K562 (cell line): Measurements from ENCODE around the gene RBKS.

ENCODE experiments used
- ARID3A ChIP-seq: IDR thresholded peaks from 2 replicates; pipeline ENCODE4 v1.6.1; 2012; ENCODE audit warnings: low read depth, low read length, improper control_type of control experiment, borderline replicate concordance
- BDP1 ChIP-seq: IDR thresholded peaks from 3 replicates; pipeline ENCODE4 v1.6.1; 2011; ENCODE audit not compliant: insufficient read length, insufficient read depth
- ELK1 ChIP-seq: sonication (generic); formaldehyde crosslinking; IDR thresholded peaks from 2 replicates; pipeline ENCODE4 v1.8.1; 2022; ENCODE audit warnings: missing genetic modification reagents
- GABPA ChIP-seq: fragments of 200-800 bp; sonication (Bioruptor generic); conservative IDR thresholded peaks from 2 replicates; pipeline ENCODE4 v1.6.1; 2016; ENCODE audit warnings: low read depth, missing genetic modification characterization, missing compliant biosample characterization
- HDAC2 ChIP-seq: fragments of 450-650 bp; IDR thresholded peaks from 2 replicates; pipeline ENCODE4 v1.6.1; 2016; ENCODE audit warnings: mild to moderate bottlenecking
- MAFK ChIP-seq: IDR thresholded peaks from 2 replicates; pipeline ENCODE4 v1.6.1; 2011; ENCODE audit warnings: low read length, improper control_type of control experiment
- MEIS2 ChIP-seq: fragments of 450-650 bp; IDR thresholded peaks from 2 replicates; pipeline ENCODE4 v1.6.1; 2014; ENCODE audit warnings: mild to moderate bottlenecking; ENCODE audit not compliant: partially characterized antibody
- MXI1 ChIP-seq: IDR thresholded peaks from 2 replicates; pipeline ENCODE4 v1.6.1; 2011; ENCODE audit warnings: low read depth, mild to moderate bottlenecking, improper control_type of control experiment, low read length
- NFE2 ChIP-seq: IDR thresholded peaks from 2 replicates; pipeline ENCODE4 v1.6.1; 2014; ENCODE audit warnings: antibody characterized with exemption, low read depth
- POLR2AphosphoS5 ChIP-seq: IDR thresholded peaks from 2 replicates; pipeline ENCODE4 v1.6.1; 2011; ENCODE audit warnings: mild to moderate bottlenecking, low read depth, low read length, moderate library complexity; ENCODE audit not compliant: control insufficient read depth, insufficient read depth
- SPI1 ChIP-seq: IDR thresholded peaks from 2 replicates; pipeline ENCODE4 v1.6.1; 2011; ENCODE audit warnings: low read depth, low read length, control low read depth, borderline replicate concordance
- ZBTB33 ChIP-seq: sonication (generic); formaldehyde crosslinking; IDR thresholded peaks from 2 replicates; pipeline ENCODE4 v1.8.1; 2023; ENCODE audit warnings: mild to moderate bottlenecking, missing genetic modification reagents
- ZBTB8A ChIP-seq: fragments of 450-650 bp; IDR thresholded peaks from 2 replicates; pipeline ENCODE4 v1.6.1; 2018; ENCODE audit warnings: mild to moderate bottlenecking, moderate library complexity; ENCODE audit not compliant: partially characterized antibody
- TF ChIP-seq, protein P1 (sequence below), 3 experiments: IDR thresholded peaks in 2 of 3; conservative IDR thresholded peaks in 1 of 3; 2 replicates each; pipeline ENCODE4 v1.5.1; 2011 to 2012; ENCODE audit warnings: low read length in 3 of 3, mild to moderate bottlenecking in 3 of 3, control low read depth in 2 of 3, improper control_type of control experiment in 1 of 3, inconsistent platforms in 1 of 3, low read depth in 1 of 3, mixed read lengths in 1 of 3, moderate library complexity in 1 of 3; ENCODE audit not compliant: insufficient read depth in 2 of 3

DNA sequence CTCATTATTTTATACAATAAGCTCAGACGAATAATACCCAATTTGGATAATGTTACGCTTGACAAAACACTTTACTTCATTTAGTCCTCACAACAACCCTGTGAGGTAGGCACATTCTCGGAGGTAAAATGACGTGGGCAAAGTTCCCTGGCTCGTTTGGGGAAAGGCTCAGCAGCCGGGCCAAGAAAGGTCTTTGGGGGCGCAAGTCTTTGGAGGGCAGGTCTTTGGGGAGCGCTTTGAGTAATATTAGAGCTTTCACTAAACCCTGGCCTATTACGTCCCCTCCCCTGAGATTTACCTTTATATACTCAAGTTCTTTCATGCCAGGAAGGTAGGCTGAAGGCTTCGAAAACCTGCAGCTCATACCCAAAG is 427 bp downstream of the RBKS start:
- TF ChIP-seq ELK1 (CRISPR knock-in tag) (no peak), MAFK (no peak), ZBTB8A (no peak), MXI1 (no peak), ZBTB33 (CRISPR knock-in tag) (no peak), BDP1 (no peak), ARID3A (no peak), GABPA (tag) (no peak), HDAC2 (no peak), MEIS2 (no peak), SPI1 (no peak), NFE2 (no peak), POLR2AphosphoS5 (no peak)
- TF ChIP-seq, protein P1, sequence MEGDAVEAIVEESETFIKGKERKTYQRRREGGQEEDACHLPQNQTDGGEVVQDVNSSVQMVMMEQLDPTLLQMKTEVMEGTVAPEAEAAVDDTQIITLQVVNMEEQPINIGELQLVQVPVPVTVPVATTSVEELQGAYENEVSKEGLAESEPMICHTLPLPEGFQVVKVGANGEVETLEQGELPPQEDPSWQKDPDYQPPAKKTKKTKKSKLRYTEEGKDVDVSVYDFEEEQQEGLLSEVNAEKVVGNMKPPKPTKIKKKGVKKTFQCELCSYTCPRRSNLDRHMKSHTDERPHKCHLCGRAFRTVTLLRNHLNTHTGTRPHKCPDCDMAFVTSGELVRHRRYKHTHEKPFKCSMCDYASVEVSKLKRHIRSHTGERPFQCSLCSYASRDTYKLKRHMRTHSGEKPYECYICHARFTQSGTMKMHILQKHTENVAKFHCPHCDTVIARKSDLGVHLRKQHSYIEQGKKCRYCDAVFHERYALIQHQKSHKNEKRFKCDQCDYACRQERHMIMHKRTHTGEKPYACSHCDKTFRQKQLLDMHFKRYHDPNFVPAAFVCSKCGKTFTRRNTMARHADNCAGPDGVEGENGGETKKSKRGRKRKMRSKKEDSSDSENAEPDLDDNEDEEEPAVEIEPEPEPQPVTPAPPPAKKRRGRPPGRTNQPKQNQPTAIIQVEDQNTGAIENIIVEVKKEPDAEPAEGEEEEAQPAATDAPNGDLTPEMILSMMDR (IDR thresholded peaks at IDR 0.05 in 2 of 3, conservative IDR thresholded peaks at IDR 0.05 in 1 of 3; ENCODE audit: insufficient read depth in 2 of 3, low read depth in 1 of 3, low read length in 3 of 3): no peak
